Hippocampal formation (tissue), 2 donors: ENCODE results near the gene SPEG.
A peak's percentile ranks its signal among the peaks of the same experiment; 100 is the strongest.

Experiments
- DNase-seq, 2 donors: peaks; one replicate each; lab custom pipeline; 2025; lab: John Stamatoyannopoulos, UW

Gene SPEG

DNA sequence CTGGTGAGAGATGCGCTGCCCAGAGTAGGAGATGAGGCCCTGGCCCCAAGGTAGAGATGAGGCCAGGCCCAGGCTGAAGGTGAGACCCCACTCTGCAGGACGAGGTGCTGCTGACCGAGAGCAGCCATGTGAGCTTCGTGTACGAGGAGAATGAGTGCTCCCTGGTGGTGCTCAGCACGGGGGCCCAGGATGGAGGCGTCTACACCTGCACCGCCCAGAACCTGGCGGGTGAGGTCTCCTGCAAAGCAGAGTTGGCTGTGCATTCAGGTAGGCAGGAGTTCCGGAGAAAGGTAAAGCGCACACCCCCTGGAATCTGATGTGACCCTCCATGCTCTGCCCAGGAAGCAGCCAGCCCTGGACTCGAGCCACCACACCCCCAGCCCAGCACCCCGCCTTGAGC, 42.5 kb downstream of the SPEG start:
- DNase-seq: no peak

DNA sequence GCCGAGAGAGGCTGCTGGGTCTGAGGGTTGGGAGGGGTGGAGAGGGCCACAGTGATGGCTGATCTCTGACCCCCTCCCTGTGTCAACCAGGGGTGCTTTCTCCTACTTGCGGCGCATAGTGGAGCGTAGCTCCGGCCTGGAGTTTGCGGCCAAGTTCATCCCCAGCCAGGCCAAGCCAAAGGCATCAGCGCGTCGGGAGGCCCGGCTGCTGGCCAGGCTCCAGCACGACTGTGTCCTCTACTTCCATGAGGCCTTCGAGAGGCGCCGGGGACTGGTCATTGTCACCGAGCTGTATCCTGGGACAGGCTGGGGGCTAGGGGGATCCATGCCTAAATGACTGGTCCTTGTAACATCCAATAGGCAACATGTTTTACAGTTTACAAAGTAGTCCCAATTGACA, 43.2 kb downstream of the SPEG start:
- no peak for DNase-seq

DNA sequence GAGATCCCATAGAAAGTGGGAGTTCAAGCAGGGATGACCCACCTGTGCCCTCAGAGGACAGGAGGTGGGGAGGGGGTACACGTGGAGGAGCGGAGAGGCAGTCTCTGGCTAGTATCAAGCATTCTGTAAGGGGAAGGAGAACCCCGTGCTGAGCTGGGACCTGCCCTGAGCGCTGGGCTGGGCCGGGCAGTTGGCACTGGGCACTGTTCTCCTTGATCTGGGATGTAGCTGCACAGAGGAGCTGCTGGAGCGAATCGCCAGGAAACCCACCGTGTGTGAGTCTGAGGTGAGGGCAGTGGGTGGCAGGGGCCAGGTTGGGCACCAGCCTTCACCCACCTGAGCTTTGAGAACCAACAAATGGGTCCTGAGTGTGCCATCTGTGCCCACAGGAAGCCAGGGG, 44.3 kb downstream of the SPEG start:
- DNase-seq: no peak

DNA sequence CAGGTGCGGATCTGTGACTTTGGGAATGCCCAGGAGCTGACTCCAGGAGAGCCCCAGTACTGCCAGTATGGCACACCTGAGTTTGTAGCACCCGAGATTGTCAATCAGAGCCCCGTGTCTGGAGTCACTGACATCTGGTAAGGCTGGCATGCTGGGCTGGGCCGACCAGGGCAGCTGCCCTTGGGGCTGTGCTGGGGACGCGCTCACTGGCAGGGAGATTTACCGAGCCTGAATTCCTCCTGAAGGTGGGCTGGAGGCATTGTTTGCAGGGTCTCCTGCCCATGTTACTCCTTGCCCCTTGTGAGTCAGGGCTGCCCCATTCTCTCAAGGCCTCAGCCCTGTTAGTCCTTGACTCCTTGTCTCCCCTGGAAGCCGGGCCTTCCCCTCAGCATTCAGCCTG, 45.4 kb downstream of the SPEG start:
- no peak for DNase-seq

DNA sequence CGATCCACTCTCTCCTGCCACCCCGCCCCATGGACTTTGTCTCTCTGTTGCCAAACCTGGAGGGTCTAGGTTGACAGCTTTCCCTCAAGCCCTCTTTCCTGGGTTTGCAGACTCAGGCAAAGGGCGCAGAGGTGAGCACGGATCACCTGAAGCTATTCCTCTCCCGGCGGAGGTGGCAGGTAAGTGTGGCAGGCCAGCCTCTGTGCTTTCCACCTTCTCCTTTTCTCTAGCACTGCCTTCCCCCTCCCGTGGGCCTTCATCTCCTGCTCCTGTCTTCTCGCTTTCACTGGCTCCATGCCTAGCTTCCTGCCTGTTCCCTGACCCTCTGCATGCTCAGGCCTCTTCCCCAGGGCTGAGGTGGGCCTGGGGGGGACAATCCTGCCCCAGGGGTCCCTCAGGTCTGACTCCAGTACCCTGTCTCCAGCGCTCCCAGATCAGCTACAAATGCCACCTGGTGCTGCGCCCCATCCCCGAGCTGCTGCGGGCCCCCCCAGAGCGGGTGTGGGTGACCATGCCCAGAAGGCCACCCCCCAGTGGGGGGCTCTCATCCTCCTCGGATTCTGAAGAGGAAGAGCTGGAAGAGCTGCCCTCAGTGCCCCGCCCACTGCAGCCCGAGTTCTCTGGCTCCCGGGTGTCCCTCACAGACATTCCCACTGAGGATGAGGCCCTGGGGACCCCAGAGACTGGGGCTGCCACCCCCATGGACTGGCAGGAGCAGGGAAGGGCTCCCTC, 48.2 kb downstream of the SPEG start:
- DNase-seq: no peak

DNA sequence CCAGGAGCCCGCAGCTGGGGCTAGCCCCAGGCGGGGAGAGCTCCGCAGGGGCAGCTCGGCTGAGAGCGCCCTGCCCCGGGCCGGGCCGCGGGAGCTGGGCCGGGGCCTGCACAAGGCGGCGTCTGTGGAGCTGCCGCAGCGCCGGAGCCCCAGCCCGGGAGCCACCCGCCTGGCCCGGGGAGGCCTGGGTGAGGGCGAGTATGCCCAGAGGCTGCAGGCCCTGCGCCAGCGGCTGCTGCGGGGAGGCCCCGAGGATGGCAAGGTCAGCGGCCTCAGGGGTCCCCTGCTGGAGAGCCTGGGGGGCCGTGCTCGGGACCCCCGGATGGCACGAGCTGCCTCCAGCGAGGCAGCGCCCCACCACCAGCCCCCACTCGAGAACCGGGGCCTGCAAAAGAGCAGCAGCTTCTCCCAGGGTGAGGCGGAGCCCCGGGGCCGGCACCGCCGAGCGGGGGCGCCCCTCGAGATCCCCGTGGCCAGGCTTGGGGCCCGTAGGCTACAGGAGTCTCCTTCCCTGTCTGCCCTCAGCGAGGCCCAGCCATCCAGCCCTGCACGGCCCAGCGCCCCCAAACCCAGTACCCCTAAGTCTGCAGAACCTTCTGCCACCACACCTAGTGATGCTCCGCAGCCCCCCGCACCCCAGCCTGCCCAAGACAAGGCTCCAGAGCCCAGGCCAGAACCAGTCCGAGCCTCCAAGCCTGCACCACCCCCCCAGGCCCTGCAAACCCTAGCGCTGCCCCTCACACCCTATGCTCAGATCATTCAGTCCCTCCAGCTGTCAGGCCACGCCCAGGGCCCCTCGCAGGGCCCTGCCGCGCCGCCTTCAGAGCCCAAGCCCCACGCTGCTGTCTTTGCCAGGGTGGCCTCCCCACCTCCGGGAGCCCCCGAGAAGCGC, 49.1 kb downstream of the SPEG start:
- no peak for DNase-seq

DNA sequence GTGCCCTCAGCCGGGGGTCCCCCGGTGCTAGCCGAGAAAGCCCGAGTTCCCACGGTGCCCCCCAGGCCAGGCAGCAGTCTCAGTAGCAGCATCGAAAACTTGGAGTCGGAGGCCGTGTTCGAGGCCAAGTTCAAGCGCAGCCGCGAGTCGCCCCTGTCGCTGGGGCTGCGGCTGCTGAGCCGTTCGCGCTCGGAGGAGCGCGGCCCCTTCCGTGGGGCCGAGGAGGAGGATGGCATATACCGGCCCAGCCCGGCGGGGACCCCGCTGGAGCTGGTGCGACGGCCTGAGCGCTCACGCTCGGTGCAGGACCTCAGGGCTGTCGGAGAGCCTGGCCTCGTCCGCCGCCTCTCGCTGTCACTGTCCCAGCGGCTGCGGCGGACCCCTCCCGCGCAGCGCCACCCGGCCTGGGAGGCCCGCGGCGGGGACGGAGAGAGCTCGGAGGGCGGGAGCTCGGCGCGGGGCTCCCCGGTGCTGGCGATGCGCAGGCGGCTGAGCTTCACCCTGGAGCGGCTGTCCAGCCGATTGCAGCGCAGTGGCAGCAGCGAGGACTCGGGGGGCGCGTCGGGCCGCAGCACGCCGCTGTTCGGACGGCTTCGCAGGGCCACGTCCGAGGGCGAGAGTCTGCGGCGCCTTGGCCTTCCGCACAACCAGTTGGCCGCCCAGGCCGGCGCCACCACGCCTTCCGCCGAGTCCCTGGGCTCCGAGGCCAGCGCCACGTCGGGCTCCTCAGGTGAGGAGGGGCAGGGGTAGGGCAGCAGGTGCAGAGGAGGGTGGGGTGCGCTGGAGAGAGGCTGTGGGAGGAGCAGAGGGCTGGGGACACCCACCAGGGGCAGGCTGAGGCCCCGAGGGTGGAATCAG, 49.9 kb downstream of the SPEG start:
- no peak for DNase-seq

DNA sequence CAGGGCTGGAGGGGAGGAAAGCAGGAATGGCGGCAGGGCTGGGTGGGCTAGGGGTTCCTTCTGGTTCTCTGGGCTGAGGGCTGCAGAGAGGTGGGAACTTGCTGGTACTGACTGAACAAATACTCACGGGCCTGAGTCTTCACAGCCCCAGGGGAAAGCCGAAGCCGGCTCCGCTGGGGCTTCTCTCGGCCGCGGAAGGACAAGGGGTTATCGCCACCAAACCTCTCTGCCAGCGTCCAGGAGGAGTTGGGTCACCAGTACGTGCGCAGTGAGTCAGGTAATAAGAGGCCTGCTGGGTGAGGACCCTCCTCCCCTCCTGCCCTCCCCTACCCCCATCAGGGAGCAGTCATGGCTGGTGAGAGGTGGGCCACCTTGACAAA, 50.5 kb downstream of the SPEG start:
- no peak for DNase-seq

DNA sequence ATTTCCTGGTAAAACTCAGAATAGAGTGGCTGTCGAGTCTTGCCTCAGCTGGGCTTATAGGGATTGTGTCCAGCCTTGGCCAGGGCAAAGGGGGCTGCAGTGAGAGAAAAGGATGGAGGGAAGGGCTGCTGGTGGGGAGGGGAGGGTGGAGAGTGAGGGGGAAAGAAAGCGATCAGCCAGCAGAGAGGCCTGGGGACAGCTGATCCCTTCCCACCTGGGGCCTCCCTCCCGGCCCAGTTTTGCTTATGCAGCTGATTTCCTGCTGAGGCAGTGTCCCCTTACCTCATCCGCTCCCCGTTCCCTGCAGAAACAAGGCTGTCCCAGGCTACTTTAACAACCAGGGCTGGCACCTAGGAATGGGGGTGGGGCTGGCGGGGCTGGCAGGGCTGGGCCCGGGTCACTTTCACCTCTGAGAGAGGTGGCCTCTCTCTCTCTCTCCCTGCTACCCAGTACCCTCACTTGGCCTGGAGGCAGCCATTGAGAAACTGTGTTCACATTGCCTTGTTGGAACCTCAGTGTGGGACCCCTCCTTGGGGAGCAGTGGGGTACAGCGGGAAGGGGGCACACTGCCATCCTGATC, 51.8 kb downstream of the SPEG start:
- no peak for DNase-seq

DNA sequence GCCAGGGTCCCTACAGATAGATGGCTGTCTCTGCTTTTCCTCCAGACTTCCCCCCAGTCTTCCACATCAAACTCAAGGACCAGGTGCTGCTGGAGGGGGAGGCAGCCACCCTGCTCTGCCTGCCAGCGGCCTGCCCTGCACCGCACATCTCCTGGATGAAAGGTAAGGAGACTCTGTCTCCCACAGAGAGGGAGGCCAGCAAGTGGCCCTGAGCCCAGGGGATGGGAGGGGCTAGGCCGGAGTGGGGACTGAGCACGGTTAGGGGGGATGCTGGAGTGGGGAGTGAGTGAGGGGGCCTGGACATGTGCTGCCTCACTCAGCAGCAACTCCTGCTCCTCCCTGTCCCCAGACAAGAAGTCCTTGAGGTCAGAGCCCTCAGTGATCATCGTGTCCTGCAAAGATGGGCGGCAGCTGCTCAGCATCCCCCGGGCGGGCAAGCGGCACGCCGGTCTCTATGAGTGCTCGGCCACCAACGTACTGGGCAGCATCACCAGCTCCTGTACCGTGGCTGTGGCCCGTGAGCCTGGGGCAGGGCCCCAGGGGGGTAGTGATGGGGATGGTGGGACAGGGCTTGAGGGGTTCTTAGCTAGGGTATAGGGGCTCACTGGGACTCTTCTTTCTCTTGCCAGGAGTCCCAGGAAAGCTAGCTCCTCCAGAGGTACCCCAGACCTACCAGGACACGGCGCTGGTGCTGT, 53.7 kb downstream of the SPEG start:
- no peak for DNase-seq

DNA sequence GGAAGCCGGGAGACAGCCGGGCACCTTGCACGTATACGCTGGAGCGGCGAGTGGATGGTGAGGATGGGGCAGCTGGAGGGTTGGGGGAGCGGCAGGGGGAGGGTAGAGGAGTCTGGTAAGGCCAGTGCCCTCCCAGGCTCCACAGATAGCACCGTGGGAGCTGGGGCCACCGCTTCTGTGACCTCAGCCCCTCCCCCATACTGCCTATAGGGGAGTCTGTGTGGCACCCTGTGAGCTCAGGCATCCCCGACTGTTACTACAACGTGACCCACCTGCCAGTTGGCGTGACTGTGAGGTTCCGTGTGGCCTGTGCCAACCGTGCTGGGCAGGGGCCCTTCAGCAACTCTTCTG, 54.2 kb downstream of the SPEG start:
- no peak for DNase-seq

DNA sequence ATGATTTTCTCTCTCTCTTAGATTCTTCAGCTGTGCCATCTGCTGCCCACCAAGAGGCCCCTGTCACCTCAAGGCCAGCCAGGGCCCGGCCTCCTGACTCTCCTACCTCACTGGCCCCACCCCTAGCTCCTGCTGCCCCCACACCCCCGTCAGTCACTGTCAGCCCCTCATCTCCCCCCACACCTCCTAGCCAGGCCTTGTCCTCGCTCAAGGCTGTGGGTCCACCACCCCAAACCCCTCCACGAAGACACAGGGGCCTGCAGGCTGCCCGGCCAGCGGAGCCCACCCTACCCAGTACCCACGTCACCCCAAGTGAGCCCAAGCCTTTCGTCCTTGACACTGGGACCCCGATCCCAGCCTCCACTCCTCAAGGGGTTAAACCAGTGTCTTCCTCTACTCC, 54.7 kb downstream of the SPEG start:
- DNase-seq: no peak

DNA sequence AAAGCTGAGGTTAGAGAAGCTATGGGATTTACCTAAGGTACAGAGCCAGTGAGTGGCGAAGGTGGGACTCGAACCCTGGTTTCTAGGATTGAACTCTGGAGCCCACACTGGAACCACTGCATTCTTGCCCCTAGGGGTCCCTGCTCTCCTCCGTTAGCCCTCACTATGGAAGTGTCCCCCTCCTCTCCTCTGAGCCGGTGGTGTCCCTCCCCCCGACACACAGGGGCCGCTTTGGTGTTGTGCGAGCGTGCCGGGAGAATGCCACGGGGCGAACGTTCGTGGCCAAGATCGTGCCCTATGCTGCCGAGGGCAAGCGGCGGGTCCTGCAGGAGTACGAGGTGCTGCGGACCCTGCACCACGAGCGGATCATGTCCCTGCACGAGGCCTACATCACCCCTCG, 55.5 kb downstream of the SPEG start:
- DNase-seq: no peak

DNA sequence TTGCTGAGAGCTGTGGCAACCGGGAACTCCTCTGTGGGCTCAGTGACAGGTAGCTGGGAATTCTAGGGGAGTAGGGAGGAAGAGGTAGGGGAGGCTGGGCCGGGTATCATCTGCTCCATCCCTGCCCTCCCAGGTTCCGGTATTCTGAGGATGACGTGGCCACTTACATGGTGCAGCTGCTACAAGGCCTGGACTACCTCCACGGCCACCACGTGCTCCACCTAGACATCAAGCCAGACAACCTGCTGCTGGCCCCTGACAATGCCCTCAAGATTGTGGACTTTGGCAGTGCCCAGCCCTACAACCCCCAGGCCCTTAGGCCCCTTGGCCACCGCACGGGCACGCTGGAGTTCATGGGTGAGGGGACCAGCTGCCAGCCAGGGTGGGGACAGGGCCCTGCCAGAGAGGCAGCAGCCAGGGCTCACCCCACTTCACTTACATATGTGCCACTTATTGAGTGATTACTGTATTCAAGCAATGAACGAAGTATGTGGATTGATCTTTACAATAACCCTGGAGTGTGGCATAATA, 56.0 kb downstream of the SPEG start:
- no peak for DNase-seq

DNA sequence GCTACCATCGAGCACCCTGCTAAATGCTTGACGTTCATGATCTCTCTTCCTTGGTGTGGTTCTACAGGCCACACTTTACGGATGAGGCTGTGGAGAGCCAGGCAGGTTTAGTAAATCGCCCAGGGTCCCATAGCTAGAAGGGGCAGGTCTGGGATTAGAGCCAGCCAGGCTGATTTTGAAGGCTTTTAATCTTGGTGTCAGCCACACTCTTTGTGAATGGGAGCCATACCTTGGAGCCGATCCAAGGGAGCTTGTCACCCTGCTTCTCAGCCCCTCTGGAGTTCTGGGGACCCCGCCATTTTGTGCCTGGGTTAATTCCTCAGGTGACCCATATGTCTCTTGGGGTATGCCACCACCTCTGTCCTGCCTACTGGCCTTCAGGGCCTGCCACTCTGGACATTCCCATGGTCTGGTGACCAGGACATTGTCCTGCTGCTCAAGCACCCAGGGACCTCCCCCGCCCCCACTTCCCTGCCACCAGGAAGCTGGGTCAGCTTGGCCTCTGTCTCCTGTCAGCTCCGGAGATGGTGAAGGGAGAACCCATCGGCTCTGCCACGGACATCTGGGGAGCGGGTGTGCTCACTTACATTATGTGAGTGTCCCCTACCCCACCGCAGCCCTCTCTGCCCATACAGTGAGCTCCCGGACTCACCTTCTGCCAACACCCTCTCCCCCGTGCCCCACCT, 56.8 kb downstream of the SPEG start:
- no peak for DNase-seq

DNA sequence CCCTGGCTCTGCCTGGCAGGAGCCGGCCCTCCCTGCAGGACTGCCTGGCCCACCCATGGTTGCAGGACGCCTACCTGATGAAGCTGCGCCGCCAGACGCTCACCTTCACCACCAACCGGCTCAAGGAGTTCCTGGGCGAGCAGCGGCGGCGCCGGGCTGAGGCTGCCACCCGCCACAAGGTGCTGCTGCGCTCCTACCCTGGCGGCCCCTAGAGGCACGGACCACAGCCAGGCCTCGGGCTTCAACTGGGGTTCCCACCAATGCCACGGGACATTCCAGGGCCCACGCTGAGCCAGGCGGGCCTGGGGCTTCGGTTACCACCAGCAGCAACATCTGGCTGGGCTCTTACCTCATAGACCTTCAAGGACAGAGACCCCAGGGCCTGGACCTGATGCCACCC, 57.9 kb downstream of the SPEG start:
- DNase-seq: no peak

DNA sequence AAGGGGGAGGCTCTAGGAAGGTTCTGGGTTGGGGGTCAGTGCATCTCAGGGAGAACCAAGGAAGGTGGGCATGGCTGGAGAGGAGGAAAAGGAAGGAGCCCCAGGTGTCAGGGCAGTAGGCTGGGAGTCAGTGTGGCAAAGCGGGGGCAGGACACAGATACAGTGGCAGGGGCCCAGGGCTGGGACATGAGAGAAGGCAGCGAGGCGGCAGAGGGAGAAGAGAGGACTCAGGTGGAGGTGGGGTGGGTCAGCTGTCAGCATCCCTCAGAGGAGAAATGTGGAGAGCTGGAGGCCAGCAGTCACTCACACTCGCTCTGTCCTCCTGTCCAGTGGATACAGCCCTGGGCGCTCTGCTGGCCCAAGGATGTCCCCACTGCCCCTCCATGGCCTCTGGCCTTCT, 58.4 kb downstream of the SPEG start:
- DNase-seq: no peak

DNA sequence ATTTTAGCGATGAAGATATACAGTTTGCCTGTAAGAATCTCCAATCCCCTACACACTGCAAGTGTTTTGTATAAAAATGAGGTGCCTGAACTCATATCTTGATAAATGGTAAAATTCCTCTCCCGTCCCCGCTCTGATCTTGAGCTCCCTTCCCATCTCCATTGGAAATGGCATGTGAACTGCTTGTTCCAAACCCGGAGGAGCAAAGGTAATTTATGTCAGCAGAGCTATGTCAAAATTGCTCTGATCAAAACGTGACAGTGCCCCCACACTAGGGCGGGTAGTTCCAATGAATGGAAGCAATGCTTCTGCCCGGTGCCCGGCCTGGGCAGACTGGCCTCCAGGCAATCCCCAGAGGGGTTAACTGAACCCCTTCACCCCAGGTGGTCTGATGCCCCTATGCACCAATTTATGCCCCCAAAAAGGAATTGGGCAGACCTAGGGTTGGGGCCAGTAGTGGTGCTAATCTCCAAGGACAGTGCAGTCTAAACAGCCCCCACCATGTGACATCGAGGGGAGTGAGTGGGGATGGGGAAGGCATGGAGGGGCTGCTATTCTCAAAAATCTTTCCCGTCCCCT, 60.4 kb downstream of the SPEG start:
- DNase-seq: no peak

DNA sequence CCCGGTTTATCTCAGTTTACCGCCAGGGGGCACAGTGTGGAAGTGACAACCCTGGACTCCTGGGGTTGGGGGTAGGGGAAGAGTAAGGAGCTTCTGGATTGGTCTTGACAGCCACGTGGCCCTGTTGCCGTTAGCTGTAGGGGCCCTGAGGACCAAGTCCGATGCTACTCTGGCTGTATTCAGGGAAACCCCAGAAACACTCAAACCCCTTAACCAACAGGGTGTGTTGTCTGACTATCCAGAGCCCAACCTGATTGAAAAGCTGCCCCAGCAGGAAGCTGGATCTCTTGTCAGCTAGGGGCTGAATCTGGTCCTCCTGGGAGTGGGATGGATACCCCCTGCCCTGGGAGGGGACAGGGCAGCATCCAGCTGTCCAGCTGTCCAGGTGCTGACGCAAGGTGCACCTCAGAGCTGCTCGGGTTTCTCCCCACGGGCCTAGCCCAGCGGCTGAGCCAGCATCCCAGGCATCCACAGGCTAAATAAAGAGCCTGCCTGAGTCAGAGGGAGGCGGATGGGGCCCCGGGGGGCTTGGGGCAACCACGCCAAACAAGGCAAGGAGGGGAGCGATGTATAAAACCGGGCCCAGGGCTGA, 61.0 kb downstream of the SPEG start:
- peak; percentile 38 to 49 for DNase-seq

DNA sequence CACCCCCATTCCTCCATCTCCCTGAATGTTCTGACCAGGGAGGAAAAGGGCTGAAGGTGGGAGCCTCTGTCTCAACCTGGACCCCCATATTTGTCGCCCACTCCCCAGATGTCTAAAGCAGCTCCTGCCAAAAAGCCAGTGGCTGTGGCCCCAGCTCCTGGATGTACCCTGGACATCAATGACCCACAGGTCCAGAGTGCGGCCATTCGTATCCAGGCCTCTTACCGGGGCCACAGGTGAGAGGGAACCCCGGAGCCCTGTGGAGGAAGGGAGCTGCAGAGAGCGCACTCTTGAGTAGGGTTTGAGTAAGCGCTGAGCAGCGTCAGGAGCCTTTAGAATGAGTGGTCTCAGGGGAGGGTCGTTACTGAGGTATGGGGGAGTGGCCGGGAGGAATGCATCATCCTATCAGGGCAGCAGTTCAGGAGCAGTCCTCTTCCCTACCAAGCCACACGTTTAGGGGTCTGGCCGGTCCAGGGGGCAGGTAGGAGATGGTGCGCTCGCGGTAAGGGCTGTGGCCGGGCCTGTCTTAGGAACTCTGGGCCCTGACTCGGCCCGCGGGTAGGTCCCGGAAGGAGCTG, 61.7 kb downstream of the SPEG start:
- no peak for DNase-seq
